Sigmoid colon (tissue), 4 donors: ENCODE data around the gene TSPEAR.

Source experiments
- EP300 ChIP-seq, 4 donors: sonication (generic); formaldehyde crosslinking; IDR thresholded peaks; one replicate each; pipeline ENCODE4 v1.6.1; 2017; ENCODE audit warnings: antibody characterized with exemption in 4 of 4
- TF ChIP-seq, protein P1 (sequence below), 4 experiments: fragments of 450-650 bp in 3 of 4; fragments of 200-600 bp in 1 of 4; IDR thresholded peaks; one replicate each; pipeline ENCODE4 v1.5.1; 2016 to 2019; ENCODE audit warnings: antibody characterized with exemption in 4 of 4, mild to moderate bottlenecking in 3 of 4, moderate library complexity in 2 of 4

DNA sequence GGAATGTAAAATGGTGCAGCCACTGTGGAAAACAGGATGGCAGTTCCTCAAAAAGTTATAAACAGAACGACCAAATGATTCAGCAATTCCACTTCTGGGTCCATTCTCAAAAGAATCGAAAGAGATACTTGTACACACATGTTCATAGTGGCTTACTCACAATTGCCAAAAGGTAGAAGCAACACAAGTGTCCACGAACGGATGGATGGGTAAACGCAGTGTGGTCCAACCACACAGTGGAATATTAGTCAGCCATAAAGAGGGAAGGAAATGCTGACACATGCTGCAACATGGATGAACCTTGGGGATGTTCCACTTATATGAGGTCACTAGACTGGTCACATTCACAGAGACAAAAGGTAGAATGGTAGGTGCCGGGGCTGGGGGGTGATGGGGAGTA lies 176.7 kb downstream of the TSPEAR start:
- TF ChIP-seq, protein P1, sequence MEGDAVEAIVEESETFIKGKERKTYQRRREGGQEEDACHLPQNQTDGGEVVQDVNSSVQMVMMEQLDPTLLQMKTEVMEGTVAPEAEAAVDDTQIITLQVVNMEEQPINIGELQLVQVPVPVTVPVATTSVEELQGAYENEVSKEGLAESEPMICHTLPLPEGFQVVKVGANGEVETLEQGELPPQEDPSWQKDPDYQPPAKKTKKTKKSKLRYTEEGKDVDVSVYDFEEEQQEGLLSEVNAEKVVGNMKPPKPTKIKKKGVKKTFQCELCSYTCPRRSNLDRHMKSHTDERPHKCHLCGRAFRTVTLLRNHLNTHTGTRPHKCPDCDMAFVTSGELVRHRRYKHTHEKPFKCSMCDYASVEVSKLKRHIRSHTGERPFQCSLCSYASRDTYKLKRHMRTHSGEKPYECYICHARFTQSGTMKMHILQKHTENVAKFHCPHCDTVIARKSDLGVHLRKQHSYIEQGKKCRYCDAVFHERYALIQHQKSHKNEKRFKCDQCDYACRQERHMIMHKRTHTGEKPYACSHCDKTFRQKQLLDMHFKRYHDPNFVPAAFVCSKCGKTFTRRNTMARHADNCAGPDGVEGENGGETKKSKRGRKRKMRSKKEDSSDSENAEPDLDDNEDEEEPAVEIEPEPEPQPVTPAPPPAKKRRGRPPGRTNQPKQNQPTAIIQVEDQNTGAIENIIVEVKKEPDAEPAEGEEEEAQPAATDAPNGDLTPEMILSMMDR (IDR thresholded peaks at IDR 0.05): no peak
- TF ChIP-seq EP300 (IDR thresholded peaks at IDR 0.05): no peak
